ENCODE results near the gene CIB4.

Gene CIB4

DNA sequence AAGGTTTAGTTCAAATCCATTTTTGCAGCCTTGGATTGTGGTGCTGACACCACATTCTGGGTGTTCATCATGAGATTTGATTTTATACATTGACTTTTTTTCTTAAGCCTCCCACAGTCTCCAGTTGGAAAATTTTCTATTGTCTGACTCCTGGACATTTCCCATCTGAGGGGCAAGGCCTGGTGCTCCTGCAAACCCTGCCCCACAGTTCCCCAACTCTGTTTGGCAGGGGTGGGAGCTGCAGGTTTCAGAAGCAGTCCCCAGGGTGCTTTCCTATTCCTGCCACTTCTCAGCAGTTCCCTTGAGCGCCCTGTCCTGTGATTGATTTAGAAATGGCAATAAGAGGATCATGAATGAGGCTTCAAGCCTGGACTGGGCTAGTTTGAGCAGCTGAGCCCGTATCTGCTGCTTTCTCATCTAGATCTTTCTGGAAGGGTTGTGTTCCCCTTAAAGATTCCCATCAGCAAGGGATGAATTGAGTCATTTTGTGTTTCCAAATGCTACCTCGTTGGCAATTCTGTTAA is 77.0 kb downstream of the CIB4 start:
- H4K20me1 ChIP-seq = peaks cover 0 to 8% (median 0%) of the 10 kb centered on the region in 11 experiments; a peak in 3 of 22 replicates
- no peak overlapping the region for H3K4me3 ChIP-seq
- no peak for TF ChIP-seq Cebpa-rat (IDR thresholded peaks at IDR 0.05)
- no peaks in the 10 kb centered on the region for H3K9me3 ChIP-seq (replicated peaks in 1 of 11)
- no peak overlapping the region for H3K9ac ChIP-seq
- H3K27me3 ChIP-seq = peaks cover 31 to 47% (median 37%) of the 10 kb centered on the region in 11 experiments
- H3K36me3 ChIP-seq = no peaks in the 10 kb centered on the region
- peak overlapping the region in 4 of 11 experiments; percentile 2 to 22 (median 10); a peak in 1 of 22 replicates for H3K4me2 ChIP-seq
- peaks cover 12 to 26% (median 19%) of the 10 kb centered on the region in 10 experiments; a peak in 19 of 20 replicates for H3K4me1 ChIP-seq
- H3K27ac ChIP-seq = no peak overlapping the region

GRCh38 chr2:26563686-26564085 is 77.5 kb downstream of the CIB4 start:
- H3K9ac ChIP-seq = no peak overlapping the region
- H3K36me3 ChIP-seq = no peaks in the 10 kb centered on the region
- H3K27ac ChIP-seq = no peak overlapping the region
- no peaks in the 10 kb centered on the region for H3K9me3 ChIP-seq (replicated peaks in 1 of 11)
- TF ChIP-seq Cebpa-rat (IDR thresholded peaks at IDR 0.05) = no peak
- peaks cover 31 to 52% (median 42%) of the 10 kb centered on the region in 11 experiments for H3K27me3 ChIP-seq
- H3K4me1 ChIP-seq = peaks cover 12 to 26% (median 19%) of the 10 kb centered on the region in 10 experiments; a peak in 19 of 20 replicates
- peaks cover 0 to 13% (median 0%) of the 10 kb centered on the region in 11 experiments; a peak in 3 of 22 replicates for H4K20me1 ChIP-seq
- H3K4me3 ChIP-seq = no peak overlapping the region
- H3K4me2 ChIP-seq = peak overlapping the region in 3 of 11 experiments; percentile 8 to 99 (median 91); a peak in 1 of 22 replicates

- TF ChIP-seq Cebpa-rat (IDR thresholded peaks at IDR 0.05) = no peak
- Histone ChIP-seq H3K9me3 (replicated peaks in 1 of 11) (no peaks in the 10 kb centered on the region), H3K9ac (peak overlapping the region in 10 of 11 experiments; percentile 10 to 68 (median 58); a peak in 15 of 22 replicates), H3K4me2 (peak overlapping the region; percentile 83 to 99 (median 95)), H3K27ac (peak overlapping the region in 3 of 11 experiments; percentile 26 to 58 (median 43); a peak in 2 of 22 replicates), H3K4me1 (peaks cover 12 to 26% (median 19%) of the 10 kb centered on the region in 10 experiments; a peak in 19 of 20 replicates), H4K20me1 (peaks cover 0 to 17% (median 0%) of the 10 kb centered on the region in 11 experiments; a peak in 3 of 22 replicates), H3K36me3 (no peaks in the 10 kb centered on the region), H3K27me3 (peaks cover 37 to 58% (median 49%) of the 10 kb centered on the region in 11 experiments), H3K4me3 (peak overlapping the region; percentile 47 to 74 (median 58))
Observed at GRCh38 chr2:26562811-26563645, 78.1 kb downstream of the CIB4 start.

DNA sequence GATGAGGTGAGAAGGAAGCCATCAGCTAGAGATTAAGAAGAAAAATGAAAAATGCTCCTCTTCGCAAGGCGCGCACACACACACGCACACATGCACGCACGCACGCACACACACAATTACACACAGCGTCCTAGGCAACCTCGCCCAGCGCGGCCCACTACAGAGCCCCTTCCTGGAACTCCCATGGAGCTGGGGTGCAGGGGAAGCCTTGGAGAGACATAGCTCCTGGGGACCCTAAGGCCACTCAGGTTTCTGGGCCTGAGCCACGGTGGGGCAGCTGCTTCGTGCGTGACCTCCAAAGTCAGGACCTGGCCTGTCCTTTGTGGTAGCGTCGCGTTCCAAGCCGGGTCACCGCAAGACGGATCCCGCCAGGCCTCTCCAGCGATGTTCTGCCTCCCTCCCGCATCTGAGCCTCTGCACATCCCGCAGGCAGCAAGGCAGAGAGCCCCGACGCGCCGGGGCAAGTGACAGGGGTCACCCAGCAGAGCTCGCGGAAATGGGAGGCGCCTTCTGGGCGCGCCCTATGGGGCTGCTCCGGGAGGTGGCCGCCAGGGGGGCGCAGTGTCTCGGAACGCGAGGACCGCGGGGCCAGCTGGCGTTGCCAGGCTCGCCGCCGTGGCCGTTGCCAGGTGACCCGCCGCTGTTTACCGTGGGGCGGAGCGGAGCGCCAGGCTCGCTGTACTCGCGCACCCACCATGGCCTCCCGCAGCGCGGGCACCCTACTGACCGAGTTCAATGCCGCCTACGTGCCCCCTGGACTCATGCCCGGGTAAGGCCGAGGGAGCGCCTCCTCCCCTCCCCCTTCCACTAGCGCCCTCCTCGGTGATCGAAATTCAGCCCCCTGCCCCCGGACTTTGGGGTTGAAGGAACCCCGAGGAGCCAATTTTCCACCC is 79.0 kb downstream of the CIB4 start:
- peak overlapping the region in 3 of 11 experiments; percentile 26 to 58 (median 43); a peak in 2 of 22 replicates for H3K27ac ChIP-seq
- peaks cover 12 to 26% (median 19%) of the 10 kb centered on the region in 10 experiments; a peak in 19 of 20 replicates for H3K4me1 ChIP-seq
- peaks cover 37 to 62% (median 54%) of the 10 kb centered on the region in 11 experiments for H3K27me3 ChIP-seq
- no peaks in the 10 kb centered on the region for H3K9me3 ChIP-seq (replicated peaks in 1 of 11)
- TF ChIP-seq Cebpa-rat (IDR thresholded peaks at IDR 0.05) = no peak
- peak overlapping the region; percentile 47 to 74 (median 58) for H3K4me3 ChIP-seq
- H3K36me3 ChIP-seq = no peaks in the 10 kb centered on the region
- H3K4me2 ChIP-seq = peak overlapping the region; percentile 83 to 99 (median 95)
- peak overlapping the region in 10 of 11 experiments; percentile 10 to 68 (median 58); a peak in 17 of 22 replicates for H3K9ac ChIP-seq
- peaks cover 0 to 26% (median 0%) of the 10 kb centered on the region in 11 experiments; a peak in 4 of 22 replicates for H4K20me1 ChIP-seq

GRCh38 chr2:26561376-26561775 is 79.8 kb downstream of the CIB4 start:
- H3K9ac ChIP-seq = no peak overlapping the region
- H3K4me2 ChIP-seq = peak overlapping the region in 7 of 11 experiments; percentile 83 to 97 (median 95); a peak in 9 of 22 replicates
- no peaks in the 10 kb centered on the region for H3K36me3 ChIP-seq
- TF ChIP-seq Cebpa-rat (IDR thresholded peaks at IDR 0.05) = no peak
- peaks cover 0 to 30% (median 0%) of the 10 kb centered on the region in 11 experiments; a peak in 4 of 22 replicates for H4K20me1 ChIP-seq
- H3K27me3 ChIP-seq = peaks cover 37 to 62% (median 54%) of the 10 kb centered on the region in 11 experiments
- H3K27ac ChIP-seq = no peak overlapping the region
- H3K9me3 ChIP-seq (replicated peaks in 1 of 11) = no peaks in the 10 kb centered on the region
- peaks cover 12 to 26% (median 19%) of the 10 kb centered on the region in 10 experiments; a peak in 19 of 20 replicates for H3K4me1 ChIP-seq
- no peak overlapping the region for H3K4me3 ChIP-seq

- Histone ChIP-seq H3K4me1 (peaks cover 12 to 26% (median 19%) of the 10 kb centered on the region in 10 experiments; a peak in 19 of 20 replicates), H3K36me3 (no peaks in the 10 kb centered on the region), H3K9ac (no peak overlapping the region), H4K20me1 (peaks cover 0 to 26% (median 0%) of the 10 kb centered on the region in 11 experiments; a peak in 4 of 22 replicates), H3K27ac (no peak overlapping the region), H3K9me3 (replicated peaks in 1 of 11) (no peaks in the 10 kb centered on the region), H3K27me3 (peaks cover 37 to 62% (median 54%) of the 10 kb centered on the region in 11 experiments), H3K4me2 (no peak overlapping the region), H3K4me3 (no peak overlapping the region)
- TF ChIP-seq Cebpa-rat (IDR thresholded peaks at IDR 0.05) = no peak
Observed at GRCh38 chr2:26560892-26561291, 80.3 kb downstream of the CIB4 start.

GRCh38 chr2:26559556-26559955 is 81.6 kb downstream of the CIB4 start:
- Histone ChIP-seq H3K36me3 (no peaks in the 10 kb centered on the region), H3K27ac (no peak overlapping the region)
- TF ChIP-seq Cebpa-rat (IDR thresholded peaks at IDR 0.05) = no peak

DNA sequence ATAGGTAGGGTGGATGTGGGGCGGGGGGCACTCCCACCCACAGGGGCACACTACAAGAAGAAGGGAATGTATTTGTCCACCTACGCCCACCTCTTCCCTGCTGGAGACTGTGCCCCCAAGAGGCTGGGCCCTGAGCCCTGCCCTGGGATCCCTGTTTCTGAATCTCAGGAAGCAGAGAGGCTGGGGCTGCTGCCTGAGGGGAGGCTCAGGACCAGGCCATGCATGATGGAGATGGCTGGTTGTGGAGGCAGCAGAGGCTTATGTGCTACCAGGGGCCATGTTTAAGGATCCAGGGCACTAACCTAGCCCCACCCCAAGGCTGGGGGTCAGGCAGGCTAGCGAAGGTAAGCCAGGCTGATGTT is 82.1 kb downstream of the CIB4 start:
- no peak overlapping the region for H3K4me2 ChIP-seq
- peaks cover 34 to 55% (median 50%) of the 10 kb centered on the region in 11 experiments for H3K27me3 ChIP-seq
- no peak overlapping the region for H3K27ac ChIP-seq
- H3K4me3 ChIP-seq = no peak overlapping the region
- H3K36me3 ChIP-seq = no peaks in the 10 kb centered on the region
- no peaks in the 10 kb centered on the region for H3K9me3 ChIP-seq (replicated peaks in 1 of 11)
- TF ChIP-seq Cebpa-rat (IDR thresholded peaks at IDR 0.05) = no peak
- H3K4me1 ChIP-seq = peaks cover 12 to 21% (median 19%) of the 10 kb centered on the region in 10 experiments; a peak in 19 of 20 replicates
- H3K9ac ChIP-seq = no peak overlapping the region
- peaks cover 0 to 23% (median 0%) of the 10 kb centered on the region in 11 experiments; a peak in 4 of 22 replicates for H4K20me1 ChIP-seq

More at GRCh38 chr2:26559556-26559955, 81.6 kb downstream of the CIB4 start:
- Histone ChIP-seq H3K4me1 (peaks cover 12 to 26% (median 19%) of the 10 kb centered on the region in 10 experiments; a peak in 19 of 20 replicates), H3K27me3 (peaks cover 37 to 60% (median 53%) of the 10 kb centered on the region in 11 experiments), H3K9ac (no peak overlapping the region), H3K4me2 (no peak overlapping the region), H4K20me1 (peaks cover 0 to 23% (median 0%) of the 10 kb centered on the region in 11 experiments; a peak in 4 of 22 replicates), H3K9me3 (replicated peaks in 1 of 11) (no peaks in the 10 kb centered on the region), H3K4me3 (no peak overlapping the region)

Measured in BLaER1 treated with 17β-estradiol and CSF1 and Interleukin-3, amounts not matched to agents 10 nM and 100 nM (cell line).